DMS114 treated with DMSO at 0.1 percent for 48 hours (cell line): ENCODE measurements around the gene OPA3.
"Not testable (repeated sequence)": the region's sequence is repeated elsewhere in the genome, so short reads cannot be mapped to it uniquely, and the experiment has no call there.

Experiments
- DNase-seq: peaks from one replicate; lab custom pipeline; 2025; ENCODE audit not compliant: unreplicated experiment; lab: John Stamatoyannopoulos, UW

OPA3 gene

GRCh38 chr19:45584332-45585157 lies at the start of gene OPA3:
OPA3 (minus strand) TSS chr19:45584802; CDS start chr19:45584764, 38 bp downstream.
- DNase-seq, result peak; percentile 96

- no peak for DNase-seq
Observed at GRCh38 chr19:45632468-45633196, 48.0 kb upstream of the OPA3 start.

DNA sequence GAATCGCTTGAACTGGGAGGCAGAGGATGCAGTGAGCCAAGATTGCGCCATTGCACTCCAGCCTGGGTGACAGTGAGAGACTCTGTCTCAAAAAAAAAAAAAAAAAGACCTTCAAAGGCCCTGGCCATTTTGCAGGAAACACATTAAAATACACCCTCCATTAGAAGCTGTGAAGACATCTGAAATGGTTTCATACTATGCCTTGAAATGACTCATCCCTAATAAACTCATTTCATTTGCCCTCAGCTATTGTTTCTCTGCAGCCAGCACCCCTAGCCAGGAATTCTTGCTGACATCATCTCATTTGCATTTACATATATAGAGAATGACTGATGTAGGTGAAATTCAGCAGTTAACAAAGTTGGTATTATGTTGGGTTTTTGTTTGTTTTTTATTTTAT lies 45.9 kb upstream of the OPA3 start:
- DNase-seq, result no peak

DNA sequence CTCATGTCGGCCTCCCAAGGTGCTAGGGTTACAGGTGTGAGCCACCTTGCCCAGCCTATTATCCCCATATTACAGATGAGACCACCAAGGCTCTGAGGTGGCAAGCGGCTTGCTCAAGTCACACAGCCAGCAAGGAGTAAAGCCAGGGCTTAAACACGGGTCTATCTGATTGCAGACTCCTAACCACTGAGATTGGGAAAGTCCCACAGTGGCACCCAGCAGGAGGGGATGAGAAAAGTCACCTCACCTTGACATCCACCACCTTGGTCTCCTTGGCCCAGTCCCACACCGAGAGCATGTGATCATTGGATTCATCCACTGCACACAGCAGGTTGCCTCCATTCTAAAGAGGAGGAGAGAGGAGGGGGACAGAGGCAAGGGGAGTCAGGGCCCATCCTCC lies 45.1 kb upstream of the OPA3 start:
- no peak for DNase-seq

DNA sequence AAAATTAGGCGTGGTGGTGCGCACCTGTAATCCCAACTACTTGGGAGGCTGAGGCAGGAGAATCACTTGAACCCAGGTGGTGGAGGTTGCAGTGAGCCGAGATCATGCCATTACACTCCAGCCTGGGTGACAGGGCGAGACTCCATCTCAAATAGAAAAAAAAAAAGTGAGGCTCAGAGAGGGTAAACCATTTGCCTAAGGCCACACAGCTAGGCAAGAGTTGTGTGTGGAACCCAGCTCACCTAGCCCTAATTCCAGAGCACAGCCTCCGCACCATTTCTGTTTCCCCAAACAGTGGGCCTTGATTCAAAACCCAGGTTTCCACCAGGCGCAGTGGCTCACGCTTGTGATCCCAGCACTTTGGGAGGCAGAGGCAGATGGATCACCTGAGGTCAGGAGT lies 43.6 kb upstream of the OPA3 start:
- DNase-seq, result not testable (repeated sequence)

DNA sequence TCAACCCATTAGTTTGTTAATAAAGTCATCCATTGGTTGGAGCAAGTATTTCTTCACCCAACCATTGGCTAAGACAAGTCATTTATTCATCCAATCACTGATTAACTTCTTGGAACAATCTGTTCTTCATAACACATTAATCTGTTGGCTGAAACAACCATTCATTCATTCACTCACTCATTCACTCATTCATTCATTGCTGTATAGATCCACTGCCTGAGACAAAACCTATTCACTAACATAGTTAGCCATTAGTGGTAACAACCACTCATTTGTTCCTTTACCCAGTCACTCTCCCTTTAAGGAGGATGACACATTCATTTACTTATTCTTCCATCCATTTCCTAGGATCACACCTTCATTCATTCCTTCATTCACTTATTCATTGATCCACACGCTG lies 39.4 kb upstream of the OPA3 start:
- no peak for DNase-seq

- no peak for DNase-seq
Observed at GRCh38 chr19:45621976-45622503, 37.4 kb upstream of the OPA3 start.

GRCh38 chr19:45621389-45621788 lies 36.8 kb upstream of the OPA3 start:
- DNase-seq, result no peak

DNA sequence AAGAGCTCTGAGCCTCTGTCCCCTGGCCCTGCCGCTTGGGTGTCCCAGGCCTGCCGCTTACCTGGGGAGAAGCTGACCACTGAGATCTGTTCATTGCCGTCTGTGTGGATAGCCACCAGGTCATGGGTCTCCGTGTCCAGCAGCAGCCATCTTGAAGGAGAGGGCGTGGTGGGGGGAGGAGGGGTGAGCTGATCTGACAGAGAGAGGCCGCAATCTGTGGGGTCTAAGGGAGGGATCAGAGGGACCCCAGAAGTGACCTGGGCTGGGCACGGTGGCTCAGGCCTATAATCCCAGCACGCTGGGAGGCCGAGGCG lies 32.1 kb upstream of the OPA3 start:
- DNase-seq, result no peak

- peak; percentile 17 for DNase-seq
Observed at GRCh38 chr19:45615795-45616703, 31.4 kb upstream of the OPA3 start.

GRCh38 chr19:45615056-45615455 lies 30.5 kb upstream of the OPA3 start:
- not testable (repeated sequence) for DNase-seq

- no peak for DNase-seq
Observed at GRCh38 chr19:45613926-45614725, 29.5 kb upstream of the OPA3 start.

DNA sequence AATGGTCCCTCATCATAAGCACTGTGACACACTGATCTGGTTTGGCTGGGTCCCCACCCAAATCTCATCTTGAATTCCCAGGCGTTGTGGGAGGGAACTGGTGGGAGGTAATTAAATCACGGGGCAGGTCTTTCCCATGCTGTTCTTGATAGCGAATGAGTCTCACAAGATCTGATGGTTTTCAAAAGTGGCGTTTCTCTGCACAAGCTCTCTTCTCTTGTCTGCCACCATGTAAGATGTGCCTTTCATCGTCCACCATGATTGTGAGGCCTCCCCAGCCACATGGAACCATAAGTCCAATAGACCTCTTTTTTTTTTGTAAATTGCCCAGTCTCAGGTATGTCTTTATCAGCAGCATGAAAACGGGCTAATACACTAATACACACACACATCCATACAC lies 24.3 kb upstream of the OPA3 start:
- DNase-seq, result no peak

- peak; percentile 16 for DNase-seq
Observed at GRCh38 chr19:45607071-45608029, 22.7 kb upstream of the OPA3 start.

GRCh38 chr19:45601524-45602374 lies 17.1 kb upstream of the OPA3 start, which contains the start of gene GPR4:
GPR4 (minus strand) TSS chr19:45602212; CDS start chr19:45591866, 10,346 bp downstream.
- DNase-seq, result no peak

DNA sequence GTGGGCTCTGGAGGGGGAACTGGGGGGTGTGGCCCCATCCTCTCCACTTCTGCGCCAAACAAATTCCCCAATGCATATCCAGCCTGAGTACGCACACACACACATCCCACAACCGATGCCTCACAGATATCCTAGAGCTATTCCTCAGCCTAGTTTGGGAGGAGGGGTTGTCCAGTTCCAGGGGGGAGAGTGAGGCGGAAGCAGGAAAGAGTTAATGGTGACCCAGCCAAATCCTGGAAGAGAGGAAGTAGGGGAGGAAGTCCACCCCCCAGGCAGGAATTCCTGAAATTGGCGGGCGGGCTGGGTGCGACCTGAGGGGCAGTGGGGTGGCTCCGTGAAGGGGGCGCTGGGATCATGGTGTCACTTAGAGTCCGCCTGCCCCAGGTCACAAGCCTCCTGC lies 16.5 kb upstream of the OPA3 start:
- DNase-seq, result no peak

DNA sequence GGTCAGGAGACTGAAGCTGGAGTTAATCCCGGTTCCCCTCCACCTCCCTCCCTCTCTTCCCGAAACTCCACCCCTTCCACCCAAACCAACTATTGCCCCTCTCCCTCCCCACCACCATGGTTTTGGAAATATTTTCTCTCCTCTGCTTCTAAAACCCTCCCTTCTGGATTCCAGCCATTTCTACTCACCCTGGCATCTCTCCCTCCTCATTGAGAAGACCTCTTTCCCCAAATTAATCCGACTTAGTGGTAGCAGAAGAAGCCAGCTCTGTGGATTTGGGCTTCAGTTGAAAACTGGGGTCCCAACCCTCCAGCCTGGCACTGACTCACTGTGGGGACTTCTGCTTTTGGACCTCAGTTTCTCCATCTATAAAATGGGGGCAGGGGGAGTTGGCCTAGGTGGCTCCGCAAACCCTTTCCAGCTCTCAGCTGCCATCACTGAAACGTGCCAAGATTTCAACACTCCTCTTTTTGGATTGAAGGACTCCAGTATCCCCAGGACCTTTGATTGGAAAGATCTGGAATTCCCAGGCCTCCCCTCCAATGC lies 15.8 kb upstream of the OPA3 start:
- no peak for DNase-seq

DNA sequence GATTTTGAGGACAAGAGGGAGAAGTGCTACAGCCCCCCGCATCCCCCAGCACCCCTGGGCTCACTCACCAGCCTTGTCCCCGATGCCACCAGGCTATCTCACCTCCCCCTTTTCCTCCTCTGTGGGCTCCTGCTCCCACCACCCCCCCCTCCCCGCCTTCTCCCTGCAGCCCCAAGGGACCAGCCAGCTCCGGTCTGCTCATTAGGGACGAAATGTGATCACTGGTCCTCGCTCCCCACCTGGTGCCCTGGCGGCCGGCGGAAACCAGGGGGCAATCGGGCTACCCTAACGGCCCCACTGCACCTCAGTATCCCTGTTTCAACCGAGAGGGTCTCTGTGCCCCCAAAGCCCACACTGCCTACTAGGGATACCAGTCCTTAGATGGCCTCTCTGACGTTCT lies 14.7 kb upstream of the OPA3 start:
- DNase-seq, result no peak
